A673 (cell line): ENCODE data around the gene GREB1L.

Experiments
- CTCF ChIP-seq: fragments of 300-800, 200-600 bp; sonication (generic); conservative IDR thresholded peaks from 2 replicates; pipeline ENCODE4 v1.5.1; 2017; ENCODE audit warnings: low read depth, mild to moderate bottlenecking, antibody characterized with exemption, low read length, moderate library complexity, mixed read lengths
- EZH2 ChIP-seq: fragments of 200-600 bp; sonication (generic); IDR thresholded peaks from 2 replicates; pipeline ENCODE4 v1.6.1; 2017; ENCODE audit warnings: borderline replicate concordance, low read depth, mild to moderate bottlenecking, mixed read lengths, antibody characterized with exemption, low read length; ENCODE audit not compliant: poor library complexity, severe bottlenecking

DNA sequence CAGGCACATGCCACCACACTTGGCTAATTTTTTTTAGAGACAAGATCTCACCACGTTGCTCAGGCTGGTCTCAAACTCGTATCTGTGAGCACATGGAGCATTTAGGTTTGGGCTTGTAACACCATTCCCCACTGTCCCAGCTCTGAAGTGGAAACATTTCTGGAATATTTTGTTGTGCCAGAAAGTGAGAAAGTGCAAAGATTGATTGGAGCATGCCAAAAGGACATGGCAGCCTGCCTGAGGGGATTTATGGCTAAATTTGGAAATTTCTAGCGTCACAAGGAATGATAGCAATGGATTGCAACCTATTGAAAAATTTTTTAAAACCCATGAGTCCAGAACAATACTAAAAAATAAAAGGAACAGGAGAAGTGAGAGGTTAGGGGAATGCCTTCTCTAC lies 221.7 kb downstream of the GREB1L start:
- TF ChIP-seq CTCF (no peak), EZH2 (no peak)
